Left lung (tissue), 10 donors: ENCODE data around the gene CNTN4. TPM values are rescaled to one million over a fixed set of nuclear protein-coding genes. Genes with fewer than 3 reads are reported as not detected.

Experiments used
- ATAC-seq: fragments of 200-7000 bp; cut with Tn5 transposase; one replicate; pipeline ENCODE4 v1.9.1; 2020; ENCODE audit warnings: moderate library complexity
- DNase-seq, 4 donors: peaks; one replicate each; pipeline ENCODE4 v3.0.0-alpha.2; 2013 to 2020
- H3K27ac ChIP-seq, 2 donors: fragments of 200-600 bp; sonication (generic) in 1 of 2; one replicate each; pipeline versions ENCODE4 v1.5.0 to v1.8.0; 2020 to 2021
- H3K27me3 ChIP-seq, 2 donors: fragments of 200-600 bp; sonication (generic) in 1 of 2; one replicate each; pipeline versions ENCODE4 v1.5.0 to v1.8.0; 2020 to 2021
- H3K36me3 ChIP-seq, 2 donors: fragments of 200-600 bp; sonication (generic) in 1 of 2; one replicate each; pipeline versions ENCODE4 v1.5.0 to v1.8.0; 2020 to 2021
- H3K4me1 ChIP-seq, 2 donors: fragments of 200-600 bp; one replicate each; pipeline ENCODE4 v1.8.0; 2021
- H3K4me3 ChIP-seq, 2 donors: fragments of 200-600 bp; sonication (generic) in 1 of 2; one replicate each; pipeline versions ENCODE4 v1.5.0 to v1.8.0; 2020 to 2021; ENCODE audit warnings: mild to moderate bottlenecking in 1 of 2
- H3K9me3 ChIP-seq, 2 donors: fragments of 200-600 bp; sonication (generic) in 1 of 2; one replicate each; pipeline versions ENCODE4 v1.5.0 to v1.8.0; 2020 to 2021
- intact Hi-C, 2 donors: fragments of 100-400 bp; cut with DNase I; formaldehyde crosslinking; loops; one replicate each; pipeline versions ENCODE4 v1.11.2 to v1.14.2; 2022
- polyA plus RNA-seq, 6 donors: library from polyadenylated mRNA; unstranded; fragments of 120-200 nt; gene quantifications; one replicate each; pipeline ENCODE4 v1.2.1, GENCODE V29; 2013; ENCODE audit not compliant: insufficient read length in 6 of 6
- total RNA-seq, 2 donors: library from RNA; stranded (reverse); fragmentation: NEBNext Ultra II Directional; extraction: Animal tissue kit (Norgen Biotek cat#: 25700); gene quantifications; one replicate each; pipeline ENCODE4 v1.2.1, GENCODE V29; 2021
- TF ChIP-seq, protein P1 (sequence below), 2 donors: fragments of 200-600 bp; sonication (generic) in 1 of 2; IDR thresholded peaks; one replicate each; pipeline versions ENCODE4 v1.5.0 to v1.8.0; 2021; ENCODE audit warnings: antibody characterized with exemption in 2 of 2
- donor health status: DM: no; HTN: yes; CAD: no.
- donor health status: DM: no; HTN: no; CAD: no.

The CNTN4 gene
- total and polyA plus RNA-seq, 8 donors, result 5.9 to 10.4 (median 8.2) TPM

DNA sequence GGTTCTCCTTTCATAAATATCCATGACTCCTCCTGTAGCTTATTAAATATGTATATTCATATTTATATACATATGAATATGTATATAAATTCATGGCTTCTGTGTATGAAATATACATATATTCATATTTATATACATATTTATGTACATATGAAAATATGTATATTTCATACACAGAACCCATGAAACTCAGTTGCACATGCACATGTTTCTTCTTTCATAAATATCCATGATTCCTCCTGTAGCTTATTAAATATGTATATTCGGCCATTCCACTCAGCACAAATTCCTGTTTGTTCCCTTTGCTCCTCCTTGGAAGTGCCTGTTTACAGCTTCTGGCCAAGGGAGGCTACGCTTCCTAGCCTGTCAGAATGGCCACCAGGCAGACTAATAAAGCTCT lies 789.9 kb downstream of the CNTN4 start:
- H3K9me3 ChIP-seq, result no peaks in the 10 kb centered on the region
- H3K27me3 ChIP-seq, result no peaks in the 10 kb centered on the region
- TF ChIP-seq, protein P1, sequence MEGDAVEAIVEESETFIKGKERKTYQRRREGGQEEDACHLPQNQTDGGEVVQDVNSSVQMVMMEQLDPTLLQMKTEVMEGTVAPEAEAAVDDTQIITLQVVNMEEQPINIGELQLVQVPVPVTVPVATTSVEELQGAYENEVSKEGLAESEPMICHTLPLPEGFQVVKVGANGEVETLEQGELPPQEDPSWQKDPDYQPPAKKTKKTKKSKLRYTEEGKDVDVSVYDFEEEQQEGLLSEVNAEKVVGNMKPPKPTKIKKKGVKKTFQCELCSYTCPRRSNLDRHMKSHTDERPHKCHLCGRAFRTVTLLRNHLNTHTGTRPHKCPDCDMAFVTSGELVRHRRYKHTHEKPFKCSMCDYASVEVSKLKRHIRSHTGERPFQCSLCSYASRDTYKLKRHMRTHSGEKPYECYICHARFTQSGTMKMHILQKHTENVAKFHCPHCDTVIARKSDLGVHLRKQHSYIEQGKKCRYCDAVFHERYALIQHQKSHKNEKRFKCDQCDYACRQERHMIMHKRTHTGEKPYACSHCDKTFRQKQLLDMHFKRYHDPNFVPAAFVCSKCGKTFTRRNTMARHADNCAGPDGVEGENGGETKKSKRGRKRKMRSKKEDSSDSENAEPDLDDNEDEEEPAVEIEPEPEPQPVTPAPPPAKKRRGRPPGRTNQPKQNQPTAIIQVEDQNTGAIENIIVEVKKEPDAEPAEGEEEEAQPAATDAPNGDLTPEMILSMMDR (IDR thresholded peaks at IDR 0.05), result no peak
- ATAC-seq, result no peak
- H3K4me1 ChIP-seq, result no peaks in the 10 kb centered on the region
- no peaks in the 10 kb centered on the region for H3K36me3 ChIP-seq
- no peak overlapping the region for H3K4me3 ChIP-seq
- H3K27ac ChIP-seq, result no peak overlapping the region
- DNase-seq, result no peak
- intact Hi-C loops, result no loop called here

DNA sequence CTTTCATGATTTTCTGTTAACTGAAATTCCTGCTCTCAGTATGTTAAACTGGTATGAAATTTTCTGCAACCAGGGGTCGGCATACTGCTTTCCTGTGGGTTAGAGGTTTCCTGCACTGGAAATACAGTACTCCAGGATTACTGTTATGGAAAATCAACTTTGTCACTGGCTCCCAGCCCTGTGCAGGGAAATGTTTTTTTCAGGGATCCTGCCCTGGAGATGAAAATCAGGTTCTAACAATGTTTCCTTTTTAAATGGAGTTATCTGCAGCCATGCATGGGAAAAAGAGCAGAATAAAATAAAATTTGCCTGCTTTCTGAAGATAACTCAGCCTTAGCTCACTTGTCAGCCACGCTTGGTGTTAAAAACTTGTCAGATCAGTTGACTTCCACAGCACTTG lies 791.1 kb downstream of the CNTN4 start:
- Histone ChIP-seq H3K4me3 (no peak overlapping the region), H3K27me3 (no peaks in the 10 kb centered on the region), H3K9me3 (no peaks in the 10 kb centered on the region), H3K27ac (no peak overlapping the region), H3K4me1 (no peaks in the 10 kb centered on the region), H3K36me3 (no peaks in the 10 kb centered on the region)
- DNase-seq, result no peak
- intact Hi-C loops, result no loop called here
- TF ChIP-seq, protein P1 (IDR thresholded peaks at IDR 0.05), result no peak
- ATAC-seq, result no peak

DNA sequence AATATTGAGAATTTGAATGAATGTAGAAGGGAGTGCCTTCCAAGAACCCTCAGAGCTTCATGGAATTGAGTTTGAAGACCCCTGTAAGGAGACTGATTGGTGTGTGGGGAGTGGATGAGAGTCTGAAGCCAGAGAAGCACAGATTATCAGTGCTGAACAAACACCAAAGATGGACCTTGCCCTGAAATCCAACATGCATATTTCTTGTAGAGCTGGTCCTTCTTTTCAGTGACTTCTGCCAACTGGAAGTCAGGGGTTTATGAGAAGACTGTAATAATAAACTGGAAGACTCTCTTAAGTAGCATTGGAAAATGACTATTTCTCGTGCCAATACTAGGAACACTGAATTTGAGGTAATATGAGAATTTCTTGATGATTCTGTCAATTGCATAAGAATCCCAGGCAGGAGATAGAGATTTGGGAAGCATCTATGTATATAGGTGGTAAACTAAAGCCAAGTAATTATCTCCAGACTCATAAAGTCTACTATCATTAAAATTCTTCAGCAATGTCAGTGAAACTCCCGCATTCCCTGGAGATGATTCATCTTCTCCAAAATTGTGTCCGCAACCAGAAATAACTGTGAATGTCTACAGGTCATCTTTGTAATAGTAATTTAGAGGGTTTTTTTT lies 797.8 kb downstream of the CNTN4 start:
- intact Hi-C loops, result no loop called here

DNA sequence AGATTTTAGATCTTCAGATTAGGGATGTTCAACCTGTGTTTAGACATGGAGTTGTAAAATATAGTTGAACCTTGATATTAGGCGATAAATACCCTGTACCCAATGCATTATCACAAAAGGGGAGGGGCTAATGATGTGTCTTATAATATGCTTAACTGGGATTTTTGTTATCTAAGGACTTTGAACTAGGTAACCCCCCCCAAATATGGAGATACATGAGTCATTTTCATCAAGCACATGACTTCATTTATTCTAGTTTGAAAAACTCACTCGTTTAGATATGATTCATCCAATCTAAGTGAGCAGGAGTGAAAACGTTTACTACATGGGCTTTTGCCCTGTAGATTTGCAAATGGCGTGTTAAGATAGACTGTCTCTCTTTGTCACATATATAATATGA lies 799.2 kb downstream of the CNTN4 start:
- Histone ChIP-seq H3K9me3 (no peaks in the 10 kb centered on the region), H3K4me3 (no peak overlapping the region), H3K27me3 (no peaks in the 10 kb centered on the region), H3K36me3 (no peaks in the 10 kb centered on the region), H3K4me1 (no peaks in the 10 kb centered on the region), H3K27ac (no peak overlapping the region)
- intact Hi-C loops, result no loop called here
- ATAC-seq (no peak), DNase-seq (no peak)
- TF ChIP-seq, protein P1 (IDR thresholded peaks at IDR 0.05), result no peak

More for the DNA sequence above, 797.8 kb downstream of the CNTN4 start:
- no peak for DNase-seq
- no peaks in the 10 kb centered on the region for H3K27me3 ChIP-seq
- no peaks in the 10 kb centered on the region for H3K9me3 ChIP-seq
- no peaks in the 10 kb centered on the region for H3K4me1 ChIP-seq
- no peak overlapping the region for H3K27ac ChIP-seq
- ATAC-seq, result no peak
- TF ChIP-seq, protein P1 (IDR thresholded peaks at IDR 0.05), result no peak
- H3K36me3 ChIP-seq, result no peaks in the 10 kb centered on the region
- no peak overlapping the region for H3K4me3 ChIP-seq

DNA sequence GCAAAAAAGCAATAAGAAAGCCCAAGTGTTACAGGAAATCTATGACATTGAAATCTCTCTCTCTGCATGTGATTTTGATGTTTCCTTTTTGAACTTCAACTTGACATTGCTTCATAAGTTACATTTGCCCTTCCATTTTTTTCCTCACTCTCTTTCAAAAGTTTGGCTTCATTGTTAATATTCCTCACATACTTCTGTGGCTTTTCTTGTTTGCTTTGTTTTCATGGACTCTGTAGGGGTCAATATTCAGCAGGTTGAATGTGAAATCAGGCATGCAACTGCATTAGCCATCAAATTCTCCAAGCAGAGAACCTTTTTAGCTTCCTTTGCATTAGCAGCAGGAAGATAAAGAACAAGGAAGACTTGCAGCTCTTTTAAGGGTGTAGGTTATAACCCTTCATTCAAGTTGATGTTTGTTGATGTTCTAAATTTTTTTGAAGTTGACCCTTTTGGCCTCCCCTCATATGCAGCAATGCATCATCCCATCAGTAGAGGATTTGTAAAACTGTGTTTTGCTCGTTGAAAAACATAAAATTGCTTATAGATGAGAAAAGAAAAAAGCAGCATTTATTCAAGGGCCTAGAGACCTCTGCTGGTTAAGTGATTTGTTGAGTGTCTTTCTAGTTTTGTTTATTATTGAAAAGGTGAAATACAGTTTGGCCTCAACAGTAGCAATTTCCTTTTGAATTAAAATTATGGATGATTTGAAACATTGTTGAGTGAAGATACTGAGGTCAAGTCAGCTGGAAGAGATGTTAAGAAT lies 800.1 kb downstream of the CNTN4 start:
- Histone ChIP-seq H3K27me3 (no peaks in the 10 kb centered on the region), H3K4me3 (no peak overlapping the region), H3K4me1 (no peaks in the 10 kb centered on the region), H3K27ac (no peak overlapping the region), H3K9me3 (no peaks in the 10 kb centered on the region), H3K36me3 (no peaks in the 10 kb centered on the region)
- TF ChIP-seq, protein P1 (IDR thresholded peaks at IDR 0.05), result no peak
- intact Hi-C loops, result no loop called here
- no peak for DNase-seq
- no peak for ATAC-seq
